Mammary epithelial cell (primary cell): ENCODE measurements around the gene DPYSL4.

Source experiments
- EZH2 ChIP-seq: IDR thresholded peaks from 2 replicates; pipeline ENCODE4 v1.6.1; 2012; ENCODE audit warnings: low read length, inconsistent platforms, borderline replicate concordance
- TF ChIP-seq, protein P1 (sequence below), 2 donors: IDR thresholded peaks in 1 of 2; conservative IDR thresholded peaks in 1 of 2; 2 replicates each; pipeline ENCODE4 v1.5.1; 2011 to 2012; ENCODE audit warnings: inconsistent platforms in 2 of 2, low read length in 2 of 2, mild to moderate bottlenecking in 2 of 2, control low read depth in 1 of 2, low read depth in 1 of 2; ENCODE audit not compliant: insufficient read depth in 1 of 2; ENCODE audit errors: extremely low read depth in 1 of 2

GRCh38 chr10:132192076-132192975 lies 5.6 kb downstream of the DPYSL4 start:
- TF ChIP-seq, protein P1, sequence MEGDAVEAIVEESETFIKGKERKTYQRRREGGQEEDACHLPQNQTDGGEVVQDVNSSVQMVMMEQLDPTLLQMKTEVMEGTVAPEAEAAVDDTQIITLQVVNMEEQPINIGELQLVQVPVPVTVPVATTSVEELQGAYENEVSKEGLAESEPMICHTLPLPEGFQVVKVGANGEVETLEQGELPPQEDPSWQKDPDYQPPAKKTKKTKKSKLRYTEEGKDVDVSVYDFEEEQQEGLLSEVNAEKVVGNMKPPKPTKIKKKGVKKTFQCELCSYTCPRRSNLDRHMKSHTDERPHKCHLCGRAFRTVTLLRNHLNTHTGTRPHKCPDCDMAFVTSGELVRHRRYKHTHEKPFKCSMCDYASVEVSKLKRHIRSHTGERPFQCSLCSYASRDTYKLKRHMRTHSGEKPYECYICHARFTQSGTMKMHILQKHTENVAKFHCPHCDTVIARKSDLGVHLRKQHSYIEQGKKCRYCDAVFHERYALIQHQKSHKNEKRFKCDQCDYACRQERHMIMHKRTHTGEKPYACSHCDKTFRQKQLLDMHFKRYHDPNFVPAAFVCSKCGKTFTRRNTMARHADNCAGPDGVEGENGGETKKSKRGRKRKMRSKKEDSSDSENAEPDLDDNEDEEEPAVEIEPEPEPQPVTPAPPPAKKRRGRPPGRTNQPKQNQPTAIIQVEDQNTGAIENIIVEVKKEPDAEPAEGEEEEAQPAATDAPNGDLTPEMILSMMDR (conservative IDR thresholded peaks at IDR 0.05 in 1 of 2, IDR thresholded peaks at IDR 0.05 in 1 of 2; ENCODE audit: extremely low read depth in 1 of 2, insufficient read depth in 1 of 2, low read depth in 1 of 2, low read length in 2 of 2): no peak
- TF ChIP-seq EZH2: no peak
